Gastrocnemius medialis (tissue), 4 donors: ENCODE measurements around the gene TULP3. TPM values are rescaled to one million over a fixed set of nuclear protein-coding genes. Genes with fewer than 3 reads are reported as not detected.

Source experiments
- ATAC-seq, 2 donors: fragments of 150-250 bp; one replicate each; pipeline ENCODE4 v1.9.1; 2016
- DNase-seq, 2 donors: peaks; one replicate each; pipeline ENCODE4 v3.0.0-alpha.2; 2019
- H3K27ac ChIP-seq, 4 donors: fragments of 200-600 bp; sonication (generic); 1 replicate in 1 of 4; 2 replicates in 3 of 4; pipeline ENCODE4 v1.5.1; 2016 to 2018; ENCODE audit warnings: mild to moderate bottlenecking in 2 of 4, moderate library complexity in 1 of 4
- H3K27me3 ChIP-seq, 3 donors: fragments of 200-600 bp; sonication (generic) in 2 of 3; 1 replicate in 1 of 3; 2 replicates in 2 of 3; pipeline versions ENCODE4 v1.5.1 to v1.6.0; 2016 to 2019; ENCODE audit warnings: mild to moderate bottlenecking in 1 of 3, moderate library complexity in 1 of 3
- H3K36me3 ChIP-seq, 2 donors: fragments of 200-600 bp; sonication (generic) in 1 of 2; one replicate each; pipeline ENCODE4 v1.5.1; 2017 to 2018
- H3K4me1 ChIP-seq, 2 donors: fragments of 200-600 bp; sonication (generic) in 1 of 2; one replicate each; pipeline ENCODE4 v1.5.1; 2016 to 2017; ENCODE audit warnings: mild to moderate bottlenecking in 2 of 2
- H3K4me3 ChIP-seq, 4 donors: fragments of 200-600 bp; sonication (generic) in 3 of 4; 1 replicate in 1 of 4; 2 replicates in 3 of 4; pipeline ENCODE4 v1.5.1; 2016 to 2019; ENCODE audit warnings: mild to moderate bottlenecking in 2 of 4
- H3K9me3 ChIP-seq, 3 donors: fragments of 200-600 bp; sonication (generic) in 2 of 3; 1 replicate in 1 of 3; 2 replicates in 2 of 3; pipeline ENCODE4 v1.5.1; 2016 to 2019
- CTCF ChIP-seq, 5 experiments: fragments of 450-650 bp in 3 of 5; fragments of 200-600 bp in 2 of 5; sonication (generic) in 2 of 5; IDR thresholded peaks in 4 of 5; conservative IDR thresholded peaks in 1 of 5; 1 replicate in 4 of 5; 2 replicates in 1 of 5; pipeline ENCODE4 v1.5.1; 2016 to 2019; ENCODE audit warnings: antibody characterized with exemption in 5 of 5, mild to moderate bottlenecking in 3 of 5, moderate library complexity in 3 of 5
- POLR2A ChIP-seq, 2 donors: fragments of 450-650 bp; IDR thresholded peaks; one replicate each; pipeline ENCODE4 v1.6.1; 2017; ENCODE audit warnings: antibody characterized with exemption in 2 of 2, mild to moderate bottlenecking in 2 of 2, moderate library complexity in 2 of 2
- in situ Hi-C, 4 donors: fragments of 200-750 bp; cut with MboI; loops; one replicate each; pipeline versions ENCODE4 v1.15.0 to v1.8.0; 2017; ENCODE audit warnings: low sequenced_read_pairs in 4 of 4
- intact Hi-C: fragments of 100-400 bp; cut with DNase I; formaldehyde crosslinking; loops from one replicate; pipeline ENCODE4 v1.15.1; 2023; ENCODE audit warnings: low total_unique reads
- total RNA-seq, 4 donors: library from RNA; depleted of rRNA; stranded (reverse); fragments of >200 nt; gene quantifications; one replicate each; pipeline versions ENCODE4 v1.1.0 to v1.2.3, GENCODE V29; 2016

TULP3 gene
- total RNA-seq, 4 donors from 2014 or later = 2.8 to 15.8 (median 11.2) TPM

- in situ Hi-C loops (loop anchor here in 1 of 4 donors (25.0 kb wide), 1 partner anchor 159 kb away; no protein-coding TSS in a partner anchor), intact Hi-C loops (loop anchor here (1.0 kb wide), 1 partner anchor 12 kb away; the partner anchor contains the start of gene TULP3)
- no peaks in the 10 kb centered on the region for H3K36me3 ChIP-seq
- H3K27ac ChIP-seq = peak overlapping the region in 3 of 4 donors; percentile 86 to 87 (median 87)
- TF ChIP-seq CTCF (IDR thresholded peaks at IDR 0.05 in 4 of 5, conservative IDR thresholded peaks at IDR 0.05 in 1 of 5) = no peak
- no peak for TF ChIP-seq POLR2A (IDR thresholded peaks at IDR 0.05)
- H3K27me3 ChIP-seq = no peaks in the 10 kb centered on the region
- peak overlapping the region; percentile 75 to 95 (median 91) for H3K4me3 ChIP-seq
- peaks cover 0 to 11% of the 10 kb centered on the region in 2 donors for H3K4me1 ChIP-seq
- DNase-seq (no peak), ATAC-seq (no peak)
- H3K9me3 ChIP-seq = no peaks in the 10 kb centered on the region
Measured at GRCh38 chr12:2877953-2878732, 12.5 kb upstream of the TULP3 start.

DNA sequence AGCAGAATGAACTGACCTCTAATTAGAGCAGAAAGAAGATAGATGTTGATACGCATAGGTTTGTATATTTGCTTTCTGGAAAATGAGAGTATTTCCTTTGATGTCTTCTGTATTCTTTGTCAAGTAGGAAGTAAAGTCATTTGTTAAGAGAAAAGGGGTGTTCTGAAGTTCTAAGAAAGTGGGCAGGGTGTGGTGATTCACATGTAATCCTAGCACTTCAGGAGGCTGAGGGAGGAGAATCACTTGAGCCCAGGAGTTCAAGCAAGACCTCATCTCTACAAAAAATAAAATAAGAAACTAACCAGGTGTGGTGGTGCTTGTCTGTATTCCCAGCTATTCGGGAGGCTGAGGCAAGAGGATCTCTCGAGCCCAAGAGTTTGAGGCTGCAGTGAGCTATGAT is 10.8 kb upstream of the TULP3 start:
- peaks cover 0 to 11% of the 10 kb centered on the region in 2 donors for H3K4me1 ChIP-seq
- H3K27ac ChIP-seq = no peak overlapping the region
- intact Hi-C loops (no loop called here), in situ Hi-C loops (loop anchor here (5.0 to 25.0 kb wide), 4 partner anchors 65 to 157 kb away; no protein-coding TSS in a partner anchor)
- no peaks in the 10 kb centered on the region for H3K36me3 ChIP-seq
- ATAC-seq (no peak), DNase-seq (no peak)
- no peak for TF ChIP-seq POLR2A (IDR thresholded peaks at IDR 0.05)
- TF ChIP-seq CTCF (IDR thresholded peaks at IDR 0.05 in 4 of 5, conservative IDR thresholded peaks at IDR 0.05 in 1 of 5) = no peak
- no peaks in the 10 kb centered on the region for H3K27me3 ChIP-seq
- no peaks in the 10 kb centered on the region for H3K9me3 ChIP-seq
- H3K4me3 ChIP-seq = no peak overlapping the region

DNA sequence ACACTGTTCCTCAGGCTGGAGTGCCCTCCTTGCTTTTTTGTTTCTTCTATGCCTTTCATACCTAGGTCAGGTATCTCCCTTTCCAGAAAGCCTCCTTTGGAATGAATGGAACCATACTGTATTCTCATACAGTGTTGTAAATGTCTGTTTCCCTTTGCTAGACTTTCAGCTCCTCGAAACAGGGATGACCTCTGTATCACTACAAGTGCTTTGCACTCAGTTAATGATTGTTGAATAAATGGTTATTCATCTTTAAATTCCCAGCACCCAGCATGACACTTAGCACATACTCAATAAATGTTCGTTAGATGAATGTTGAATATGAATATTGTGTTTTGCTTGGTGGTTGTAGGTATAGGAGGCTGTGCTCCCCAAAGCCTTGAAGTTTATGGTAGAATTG is 5.9 kb upstream of the TULP3 start:
- in situ Hi-C loops = loop anchor here (5.0 to 25.0 kb wide), 4 partner anchors 60 to 152 kb away; no protein-coding TSS in a partner anchor
- intact Hi-C loops = loop anchor here (1.0 kb wide), 1 partner anchor 59 kb away; no protein-coding TSS in a partner anchor
- Histone ChIP-seq H3K9me3 (no peaks in the 10 kb centered on the region), H3K27me3 (no peaks in the 10 kb centered on the region), H3K4me3 (no peak overlapping the region), H3K4me1 (no peaks in the 10 kb centered on the region), H3K36me3 (no peaks in the 10 kb centered on the region), H3K27ac (no peak overlapping the region)
- ATAC-seq (no peak), DNase-seq (no peak)
- TF ChIP-seq CTCF (IDR thresholded peaks at IDR 0.05 in 4 of 5, conservative IDR thresholded peaks at IDR 0.05 in 1 of 5) (no peak), POLR2A (IDR thresholded peaks at IDR 0.05) (no peak)

DNA sequence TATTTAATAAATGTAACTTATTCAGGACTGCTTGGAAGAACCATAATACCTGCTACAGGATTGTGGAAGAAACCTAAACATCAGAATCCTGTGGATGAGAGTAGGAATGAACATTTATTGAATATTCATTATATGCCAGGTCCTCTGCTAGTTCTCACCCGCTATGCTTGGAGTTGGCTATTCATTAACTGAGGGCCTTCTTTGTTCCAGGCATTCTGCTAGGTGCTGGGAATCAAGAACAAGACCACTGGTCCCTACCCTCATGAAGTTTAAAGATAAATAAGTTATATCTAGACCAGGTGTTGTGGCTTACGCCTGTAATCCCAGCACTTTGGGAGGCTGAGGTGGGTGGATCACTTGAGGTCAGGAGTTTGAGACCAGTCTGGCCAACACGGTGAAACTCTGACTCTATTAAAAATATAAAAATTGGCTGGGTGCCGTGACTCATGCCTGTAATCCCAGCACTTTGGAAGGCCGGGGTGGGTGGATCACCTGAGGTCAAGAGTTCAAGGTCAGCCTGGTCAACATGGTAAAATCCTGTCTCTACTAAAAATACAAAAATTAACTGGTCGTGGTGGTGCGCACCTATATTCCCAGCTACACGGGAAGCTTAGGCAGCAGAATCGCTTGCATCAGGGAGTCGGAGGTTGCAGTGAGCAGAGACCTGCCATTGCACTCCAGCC is 3.8 kb upstream of the TULP3 start:
- Histone ChIP-seq H3K4me3 (no peak overlapping the region), H3K36me3 (no peaks in the 10 kb centered on the region), H3K27me3 (no peaks in the 10 kb centered on the region), H3K9me3 (no peaks in the 10 kb centered on the region), H3K4me1 (peaks cover 4 to 5% of the 10 kb centered on the region in 2 donors), H3K27ac (no peak overlapping the region)
- intact Hi-C loops = no loop called here
- ATAC-seq = no peak
- TF ChIP-seq CTCF (IDR thresholded peaks at IDR 0.05 in 4 of 5, conservative IDR thresholded peaks at IDR 0.05 in 1 of 5) (no peak), POLR2A (IDR thresholded peaks at IDR 0.05) (no peak)
- DNase-seq = no peak
- in situ Hi-C loops = loop anchor here (10.0 to 25.0 kb wide), 3 partner anchors 58 to 150 kb away; no protein-coding TSS in a partner anchor
